ENCODE measurements around the gene PDGFB.

GRCh38 chr22:39268645-39269044, 23.9 kb upstream of the PDGFB start:
- TF ChIP-seq EP300 (IDR thresholded peaks at IDR 0.05; ENCODE audit: low read depth) (no peak), CTCF (IDR thresholded peaks at IDR 0.05) (no peak)

Measured in transverse colon (tissue), 3 donors.